ENCODE data around the gene CKAP5. TPM values are rescaled to one million over a fixed set of nuclear protein-coding genes. Genes with fewer than 3 reads are reported as not detected.

The CKAP5 gene
- total RNA-seq, 1 donor from 2014 or later: 247 TPM

GRCh38 chr11:46694072-46694471, 152.0 kb downstream of the CKAP5 start:
- H3K27ac Mint-ChIP-seq: peak overlapping the region; percentile 89
- no peak overlapping the region for H2AFZ ChIP-seq (replicated peaks)

GRCh38 chr11:46693597-46694012, 152.5 kb downstream of the CKAP5 start:
- DNase-seq (ENCODE audit: low spot score): no peak
- peaks cover 6% of the 10 kb centered on the region for H3K36me3 Mint-ChIP-seq
- H3K4me1 Mint-ChIP-seq: peaks cover 16% of the 10 kb centered on the region
- Histone ChIP-seq H2AFZ (replicated peaks) (no peak overlapping the region), H3K36me3 (no peaks in the 10 kb centered on the region), H3K9me3 (ENCODE audit: low read depth) (no peaks in the 10 kb centered on the region), H3K79me2 (ENCODE audit: low read depth) (peaks cover under 1% of the 10 kb centered on the region), H4K20me1 (ENCODE audit: low read depth) (no peaks in the 10 kb centered on the region), H3K4me2 (no peak overlapping the region), H3K9ac (no peak overlapping the region), H3F3A (ENCODE audit: low read depth) (no peaks in the 10 kb centered on the region), H3K27me3 (no peaks in the 10 kb centered on the region), H3K27ac (no peak overlapping the region), H3K4me1 (no peaks in the 10 kb centered on the region), H3K4me3 (no peak overlapping the region)
- H3K27ac Mint-ChIP-seq: no peak overlapping the region
- no peaks in the 10 kb centered on the region for H3K9me3 Mint-ChIP-seq
- TF ChIP-seq EZH2phosphoT487 (IDR thresholded peaks at IDR 0.05) (no peak), EZH2 (IDR thresholded peaks at IDR 0.05) (no peak), CTCF (IDR thresholded peaks at IDR 0.05) (no peak)
- no peak overlapping the region for H3K4me3 Mint-ChIP-seq
- peaks cover 3% of the 10 kb centered on the region for H3K27me3 Mint-ChIP-seq (ENCODE audit: insufficient read depth, low read depth)

More at GRCh38 chr11:46694072-46694471, 152.0 kb downstream of the CKAP5 start:
- H4K20me1 ChIP-seq (ENCODE audit: low read depth): no peaks in the 10 kb centered on the region
- no peak for DNase-seq (ENCODE audit: low spot score)
- no peak overlapping the region for H3K4me3 ChIP-seq
- no peak overlapping the region for H3K4me3 Mint-ChIP-seq
- peaks cover 21% of the 10 kb centered on the region for H3K4me1 Mint-ChIP-seq
- no peaks in the 10 kb centered on the region for H3F3A ChIP-seq (ENCODE audit: low read depth)
- no peaks in the 10 kb centered on the region for H3K9me3 ChIP-seq (ENCODE audit: low read depth)
- no peak overlapping the region for H3K27ac ChIP-seq
- H3K27me3 Mint-ChIP-seq (ENCODE audit: insufficient read depth, low read depth): peaks cover 3% of the 10 kb centered on the region
- TF ChIP-seq CTCF (IDR thresholded peaks at IDR 0.05) (no peak), EZH2phosphoT487 (IDR thresholded peaks at IDR 0.05) (no peak), EZH2 (IDR thresholded peaks at IDR 0.05) (no peak)
- H3K36me3 Mint-ChIP-seq: peaks cover 5% of the 10 kb centered on the region
- no peaks in the 10 kb centered on the region for H3K9me3 Mint-ChIP-seq
- peaks cover 5% of the 10 kb centered on the region for H3K79me2 ChIP-seq (ENCODE audit: low read depth)
- no peak overlapping the region for H3K9ac ChIP-seq
- H3K36me3 ChIP-seq: no peaks in the 10 kb centered on the region
- no peaks in the 10 kb centered on the region for H3K4me1 ChIP-seq
- no peak overlapping the region for H3K4me2 ChIP-seq
- H3K27me3 ChIP-seq: no peaks in the 10 kb centered on the region

Small RNA genes within 50 kb of the gene (microRNA-seq; reads per million reads assigned to microRNA genes)
- gene MIR5582: 1.8 reads per million, percentile 4 among the genes with 10 or more reads in this experiment

Small RNA genes within 50 kb of the gene (small RNA-seq; reads per million reads assigned to genes)
- gene MIR5582: not detected
- gene RF00573: not detected
- gene SNORD67: 16.8 reads per million, percentile 96 among the genes with 10 or more reads in this experiment

Other genes with a start within 250 kb of the CKAP5 start
- gene HARBI1, start 229.1 kb downstream of the CKAP5 start, total RNA-seq (ENCODE audit: low replicate concordance): 4.6 and 5.3 TPM in 2 replicates
- 75.4 and 88.5 TPM in 2 replicates for gene ATG13, start 228.7 kb downstream of the CKAP5 start, total RNA-seq (ENCODE audit: low replicate concordance)
- gene ARHGAP1, start 145.7 kb downstream of the CKAP5 start, total RNA-seq (ENCODE audit: low replicate concordance): 8.1 and 11.8 TPM in 2 replicates
- 2.8 and 10.7 TPM in 2 replicates for gene ZNF408, start 145.2 kb downstream of the CKAP5 start, total RNA-seq (ENCODE audit: low replicate concordance)
- gene F2, start 127.1 kb downstream of the CKAP5 start, total RNA-seq (ENCODE audit: low replicate concordance): 0.06 TPM in 1 of 2 replicates, not detected in the other
- gene LRP4, start 72.3 kb upstream of the CKAP5 start, total RNA-seq (ENCODE audit: low replicate concordance): 9.2 and 12.0 TPM in 2 replicates
- 32.7 and 51.7 TPM in 2 replicates for gene CSTPP1, start 90.5 kb upstream of the CKAP5 start, total RNA-seq (ENCODE audit: low replicate concordance)

Measured in neural progenitor cell (in vitro differentiated cells).